Measurements from ENCODE around the gene TCP11X1. TPM values are rescaled to one million over a fixed set of nuclear protein-coding genes. Genes with fewer than 3 reads are reported as not detected.
"Not testable (repeated sequence)": the region's sequence is repeated elsewhere in the genome, so short reads cannot be mapped to it uniquely, and the experiment has no call there.

Gene TCP11X1
- not detected for total RNA-seq
- not detected for polyA plus RNA-seq
- long read RNA-seq, donor 1 = 0 reads
- long read RNA-seq, donor 2 = 0 reads

DNA sequence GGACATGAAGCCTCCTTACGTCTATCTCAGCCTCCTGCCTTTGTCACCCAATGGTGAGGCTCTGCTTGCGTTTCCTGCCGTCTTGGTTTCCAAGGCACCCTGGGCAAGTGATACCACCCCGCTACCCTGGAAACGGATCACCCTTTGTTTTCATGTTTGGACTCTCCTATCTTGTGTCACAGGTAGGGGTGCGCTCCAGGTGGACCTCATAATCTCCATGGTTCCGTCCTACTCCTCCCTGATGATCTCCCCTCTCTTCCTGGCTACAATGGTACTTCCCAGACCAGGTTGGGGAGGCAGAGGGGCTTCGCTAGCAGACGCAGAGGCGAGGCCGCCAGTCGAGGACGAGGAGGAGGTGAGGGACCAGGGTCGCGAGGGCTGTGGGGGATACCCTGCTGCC is at the start of gene TCP11X1:
Gene TCP11X1, plus strand, starts transcription at position 316 of the 400 bp plus-strand sequence.
- H3K27ac ChIP-seq; H3K36me3 ChIP-seq (ENCODE audit: insufficient read depth in 1 of 2, low read depth in 1 of 2); H3K4me1 ChIP-seq; ATAC-seq; H3K27me3 ChIP-seq (ENCODE audit: insufficient read depth in 3 of 3, low read length in 2 of 3); H3K9me3 ChIP-seq; H3K4me3 ChIP-seq; DNase-seq; intact Hi-C loops (cut with DNase I): not testable (repeated sequence)
- no CpG with 5 or more reads among the region's 15 CpGs for WGBS, 3 donors

DNA sequence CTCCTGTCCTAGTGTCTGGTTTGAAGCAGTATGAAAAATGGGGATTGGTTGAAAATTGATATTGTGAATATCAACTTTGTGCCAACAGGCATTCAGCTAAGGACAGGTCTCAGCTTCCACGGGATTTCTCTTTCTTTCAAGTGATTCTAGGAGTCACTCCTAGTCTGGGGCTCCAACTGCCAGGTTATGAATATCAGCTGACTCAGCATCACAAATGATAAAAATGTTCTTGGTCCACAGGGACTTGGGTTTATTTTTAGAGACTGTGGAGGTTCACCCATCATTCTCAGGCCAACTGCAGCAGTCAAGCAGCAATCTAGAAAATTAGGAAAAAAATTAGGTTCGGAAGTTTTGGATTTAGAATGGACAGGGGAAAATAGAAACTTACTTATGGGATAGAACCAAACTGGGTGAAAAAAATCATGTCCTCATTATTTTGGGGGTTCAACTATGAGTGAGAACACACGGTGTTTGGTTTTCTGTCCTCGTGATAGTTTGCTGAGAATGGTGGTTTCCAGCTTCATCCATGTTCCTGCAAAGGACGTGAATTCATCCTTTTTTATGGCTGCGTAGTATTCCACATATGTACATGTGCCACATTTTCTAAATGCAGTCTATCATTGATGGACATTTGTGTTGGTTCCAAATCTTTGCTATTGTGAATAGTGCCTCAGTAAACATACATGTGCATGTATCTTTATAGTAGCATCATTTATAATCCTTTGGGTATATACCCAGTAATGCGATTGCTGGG is 29.0 kb upstream of the TCP11X1 start:
- DNase-seq = no peak
- intact Hi-C loops (cut with DNase I) = no loop called here
- no peak overlapping the region for H3K27ac ChIP-seq
- TF ChIP-seq, protein P1, sequence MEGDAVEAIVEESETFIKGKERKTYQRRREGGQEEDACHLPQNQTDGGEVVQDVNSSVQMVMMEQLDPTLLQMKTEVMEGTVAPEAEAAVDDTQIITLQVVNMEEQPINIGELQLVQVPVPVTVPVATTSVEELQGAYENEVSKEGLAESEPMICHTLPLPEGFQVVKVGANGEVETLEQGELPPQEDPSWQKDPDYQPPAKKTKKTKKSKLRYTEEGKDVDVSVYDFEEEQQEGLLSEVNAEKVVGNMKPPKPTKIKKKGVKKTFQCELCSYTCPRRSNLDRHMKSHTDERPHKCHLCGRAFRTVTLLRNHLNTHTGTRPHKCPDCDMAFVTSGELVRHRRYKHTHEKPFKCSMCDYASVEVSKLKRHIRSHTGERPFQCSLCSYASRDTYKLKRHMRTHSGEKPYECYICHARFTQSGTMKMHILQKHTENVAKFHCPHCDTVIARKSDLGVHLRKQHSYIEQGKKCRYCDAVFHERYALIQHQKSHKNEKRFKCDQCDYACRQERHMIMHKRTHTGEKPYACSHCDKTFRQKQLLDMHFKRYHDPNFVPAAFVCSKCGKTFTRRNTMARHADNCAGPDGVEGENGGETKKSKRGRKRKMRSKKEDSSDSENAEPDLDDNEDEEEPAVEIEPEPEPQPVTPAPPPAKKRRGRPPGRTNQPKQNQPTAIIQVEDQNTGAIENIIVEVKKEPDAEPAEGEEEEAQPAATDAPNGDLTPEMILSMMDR (IDR thresholded peaks at IDR 0.05) = no peak
- no peaks in the 10 kb centered on the region for H3K4me1 ChIP-seq
- WGBS, 3 donors = 56 to 78% (median 71%) methylated on average over 7 of the region's 7 CpGs
- peaks cover 18% of the 10 kb centered on the region for H3K9me3 ChIP-seq
- no peaks in the 10 kb centered on the region for H3K36me3 ChIP-seq (ENCODE audit: insufficient read depth in 1 of 2, low read depth in 1 of 2)
- ATAC-seq = no peak
- H3K4me3 ChIP-seq = no peak overlapping the region
- H3K27me3 ChIP-seq (ENCODE audit: insufficient read depth in 3 of 3, low read length in 2 of 3) = no peaks in the 10 kb centered on the region

DNA sequence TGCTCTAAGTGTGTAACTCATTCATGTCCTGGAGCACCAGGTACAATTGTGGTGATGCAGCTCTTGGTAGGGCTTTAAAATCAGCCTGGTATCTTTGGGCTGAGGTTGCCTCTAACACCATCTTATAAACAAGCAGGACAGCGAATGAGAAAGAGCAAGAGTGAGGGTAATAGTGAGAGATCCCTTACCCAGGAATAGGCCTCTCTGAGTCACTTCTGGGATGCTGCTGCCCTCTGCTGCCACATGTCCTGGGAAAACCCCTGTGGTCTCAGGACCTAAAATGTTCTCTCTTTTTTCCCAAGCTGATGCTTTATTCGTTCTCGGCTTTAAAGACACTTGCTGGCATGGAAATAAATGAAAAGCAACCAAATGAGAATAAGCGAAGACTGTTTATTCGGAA is 7.2 kb upstream of the TCP11X1 start:
- H3K9me3 ChIP-seq; H3K36me3 ChIP-seq (ENCODE audit: insufficient read depth in 1 of 2, low read depth in 1 of 2); H3K27me3 ChIP-seq (ENCODE audit: insufficient read depth in 3 of 3, low read length in 2 of 3); H3K27ac ChIP-seq; H3K4me1 ChIP-seq; intact Hi-C loops (cut with DNase I); H3K4me3 ChIP-seq; ATAC-seq; DNase-seq: not testable (repeated sequence)
- no CpG with 5 or more reads among the region's 5 CpGs for WGBS, 3 donors

DNA sequence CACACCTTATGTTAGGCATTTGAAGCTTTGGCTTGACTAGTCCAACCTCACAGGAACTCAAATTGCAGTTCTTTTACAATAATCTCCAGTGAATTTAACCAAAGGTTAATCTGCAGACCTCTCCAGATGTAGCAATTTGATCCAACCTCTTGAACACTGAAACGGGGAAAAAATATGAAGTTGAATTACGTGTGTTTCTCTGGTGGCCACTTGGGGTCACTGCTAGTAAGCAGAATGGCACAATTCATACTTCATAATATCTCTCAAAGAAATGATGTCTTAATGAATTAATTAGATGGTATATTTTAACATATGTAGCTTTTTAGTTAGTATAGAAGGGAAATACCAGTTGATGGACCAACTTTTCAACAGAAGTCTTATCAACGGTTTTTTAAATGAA is 1.4 kb downstream of the TCP11X1 start:
- no CpG with 5 or more reads among the region's 3 CpGs for WGBS, 3 donors
- H3K27ac ChIP-seq; H3K27me3 ChIP-seq (ENCODE audit: insufficient read depth in 3 of 3, low read length in 2 of 3); H3K36me3 ChIP-seq (ENCODE audit: insufficient read depth in 1 of 2, low read depth in 1 of 2); H3K4me1 ChIP-seq; intact Hi-C loops (cut with DNase I); ATAC-seq; H3K9me3 ChIP-seq; DNase-seq; H3K4me3 ChIP-seq: not testable (repeated sequence)

DNA sequence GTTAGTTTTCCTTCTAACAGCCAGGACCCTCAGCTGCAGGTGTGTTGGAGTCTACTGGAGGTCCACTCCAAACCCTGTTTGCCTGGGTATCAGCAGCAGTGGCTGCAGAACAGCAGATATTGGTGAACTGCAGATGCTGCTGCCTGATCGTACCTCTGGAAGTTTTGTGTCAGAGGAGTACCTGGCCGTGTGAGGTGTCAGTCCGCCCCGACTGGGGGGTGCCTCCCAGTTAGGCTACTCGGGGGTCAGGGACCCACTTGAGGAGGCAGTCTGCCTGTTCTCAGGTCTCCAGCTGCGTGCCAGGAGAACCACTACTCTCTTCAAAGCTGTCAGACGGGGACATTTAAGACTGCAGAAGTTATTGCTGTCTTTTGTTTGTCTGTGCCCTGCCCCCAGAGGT is 20.6 kb downstream of the TCP11X1 start:
- H3K27ac ChIP-seq; H3K4me3 ChIP-seq; H3K4me1 ChIP-seq; ATAC-seq; H3K9me3 ChIP-seq; H3K36me3 ChIP-seq (ENCODE audit: insufficient read depth in 1 of 2, low read depth in 1 of 2); H3K27me3 ChIP-seq (ENCODE audit: insufficient read depth in 3 of 3, low read length in 2 of 3); intact Hi-C loops (cut with DNase I): not testable (repeated sequence)
- peak in 1 of 2 donors; percentile 6 for DNase-seq
- 84 to 86% methylated on average over 5 of the region's 7 CpGs; no CpG with 5 or more reads in 1 of the 3 donors for WGBS, 3 donors

DNA sequence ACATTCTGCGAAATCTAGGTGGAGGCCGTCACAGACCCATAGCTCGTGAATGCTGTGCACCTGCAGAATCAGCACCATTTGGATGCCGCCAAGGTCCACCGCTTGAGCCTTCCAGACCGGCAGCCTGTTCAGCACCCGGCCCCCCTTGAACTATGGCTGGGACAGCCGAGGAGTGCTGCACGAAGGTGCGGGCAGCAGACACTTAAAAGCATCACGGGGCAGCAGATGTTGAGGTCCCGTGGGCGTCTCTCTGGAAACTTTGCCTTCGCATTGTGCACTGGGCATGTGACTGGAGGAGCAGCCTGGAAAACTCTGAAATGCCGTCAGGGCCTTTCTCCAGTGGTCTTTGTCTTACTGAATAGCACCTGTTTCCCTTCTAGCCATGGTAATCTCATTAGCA is 25.2 kb downstream of the TCP11X1 start:
- 81 to 88% (median 82%) methylated on average over 7 to 9 of the region's 15 CpGs for WGBS, 3 donors
- H3K27ac ChIP-seq; H3K4me1 ChIP-seq; H3K9me3 ChIP-seq; H3K27me3 ChIP-seq (ENCODE audit: insufficient read depth in 3 of 3, low read length in 2 of 3); ATAC-seq; intact Hi-C loops (cut with DNase I); H3K4me3 ChIP-seq; H3K36me3 ChIP-seq (ENCODE audit: insufficient read depth in 1 of 2, low read depth in 1 of 2): not testable (repeated sequence)
- peak in 1 of 2 donors; percentile 2 for DNase-seq

DNA sequence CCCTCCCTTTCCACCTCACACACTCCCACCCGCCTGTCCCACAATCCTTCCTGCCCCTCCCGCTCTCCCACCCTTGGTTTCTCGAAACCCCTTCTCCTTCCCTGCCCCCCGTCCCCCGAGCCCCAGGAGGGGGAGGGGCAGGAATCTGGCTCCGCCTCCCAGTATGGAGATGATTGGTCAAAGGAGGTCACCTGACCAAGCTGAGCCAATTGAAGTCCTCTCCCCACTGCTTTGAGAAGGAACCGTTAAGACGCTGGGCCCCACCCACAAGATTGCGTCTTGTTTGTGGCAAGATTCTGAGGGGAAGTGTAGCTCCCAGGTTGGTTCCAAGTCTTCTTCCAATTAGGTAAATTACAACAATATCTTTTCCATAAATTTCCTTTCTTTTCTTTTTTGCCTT is 31.8 kb downstream of the TCP11X1 start, which contains the start of gene NXF2:
Gene NXF2, plus strand, starts transcription at position 275 of the 400 bp plus-strand sequence. CDS start 59,912 bp downstream, outside the sequence.
- H3K4me3 ChIP-seq; H3K36me3 ChIP-seq (ENCODE audit: insufficient read depth in 1 of 2, low read depth in 1 of 2); DNase-seq; H3K9me3 ChIP-seq; intact Hi-C loops (cut with DNase I); H3K27me3 ChIP-seq (ENCODE audit: insufficient read depth in 3 of 3, low read length in 2 of 3); H3K4me1 ChIP-seq; H3K27ac ChIP-seq; ATAC-seq: not testable (repeated sequence)
- no CpG with 5 or more reads among the region's 9 CpGs for WGBS, 3 donors

DNA sequence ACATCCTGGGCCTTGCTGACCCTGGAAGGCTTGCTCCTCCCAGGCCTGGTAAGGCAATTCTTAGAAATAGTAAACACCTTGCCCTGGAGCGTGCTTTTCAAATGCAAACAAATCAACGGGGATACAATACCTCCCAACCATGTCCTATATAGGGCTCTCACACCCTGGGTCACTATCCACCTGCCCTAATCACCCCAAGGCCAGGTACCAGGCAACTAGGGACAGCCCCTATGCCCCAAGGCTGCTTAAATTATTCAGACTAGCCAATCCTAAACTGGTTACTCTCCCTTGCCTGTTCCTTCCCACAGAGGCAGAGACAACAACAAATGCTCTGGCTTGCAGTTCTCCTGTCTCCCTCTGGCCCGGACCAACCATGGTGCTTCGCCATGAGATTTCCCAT is 57.1 kb downstream of the TCP11X1 start:
- DNase-seq; H3K27ac ChIP-seq; H3K4me1 ChIP-seq; H3K9me3 ChIP-seq; H3K4me3 ChIP-seq; ATAC-seq; H3K36me3 ChIP-seq (ENCODE audit: insufficient read depth in 1 of 2, low read depth in 1 of 2); H3K27me3 ChIP-seq (ENCODE audit: insufficient read depth in 3 of 3, low read length in 2 of 3); intact Hi-C loops (cut with DNase I): not testable (repeated sequence)
- no CpG with 5 or more reads among the region's 4 CpGs for WGBS, 3 donors

Other genes starting within 250 kb of the TCP11X1 start
- gene TCEAL2, start 89.6 kb upstream of the TCP11X1 start, total RNA-seq = under 1 TPM in 1 of 4 donors, not detected in 3; 0.34 TPM
- under 1 TPM; 0.22 to 0.32 (median 0.30) TPM for gene TCEAL2, start 89.6 kb upstream of the TCP11X1 start, polyA plus RNA-seq
- not detected for gene TCEAL6, start 72.8 kb upstream of the TCP11X1 start, total RNA-seq
- gene TCEAL6, start 72.8 kb upstream of the TCP11X1 start, polyA plus RNA-seq = not detected
- gene BEX5, start 59.3 kb upstream of the TCP11X1 start, total RNA-seq = under 1 TPM in 1 of 4 donors, not detected in 3; 0.42 TPM
- under 1 TPM; 0.09 to 0.20 (median 0.19) TPM for gene BEX5, start 59.3 kb upstream of the TCP11X1 start, polyA plus RNA-seq
- not detected for gene NXF2, start 31.9 kb downstream of the TCP11X1 start, total RNA-seq
- not detected for gene NXF2, start 31.9 kb downstream of the TCP11X1 start, polyA plus RNA-seq
- gene NXF2B, start 224.7 kb downstream of the TCP11X1 start, total RNA-seq = not detected
- not detected for gene NXF2B, start 224.7 kb downstream of the TCP11X1 start, polyA plus RNA-seq

Data from psoas muscle (tissue), 8 donors.